Activated CD8-positive, alpha-beta memory T cell treated with anti-CD3 and anti-CD28 coated beads for 36 hours (primary cell): ENCODE results near the gene BRME1. TPM values are rescaled to one million over a fixed set of nuclear protein-coding genes. Genes with fewer than 3 reads are reported as not detected.
"Not testable (repeated sequence)": the region's sequence is repeated elsewhere in the genome, so short reads cannot be mapped to it uniquely, and the experiment has no call there.

Experiments
- CTCF ChIA-PET: fragments of 350-600 bp; sonication (Branson Sonifier 250); formaldehyde crosslinking; loops from one replicate; lab custom pipeline; 2021; ENCODE audit warnings: antibody characterized with exemption; lab: Charles Lee
- POLR2A ChIA-PET: fragments of 350-600 bp; sonication (Branson Sonifier 250); formaldehyde crosslinking; loops from one replicate; lab custom pipeline; 2021; ENCODE audit warnings: antibody characterized with exemption; lab: Charles Lee
- total RNA-seq, 2 experiments: library from RNA; stranded (reverse); gene quantifications; one replicate each; pipeline ENCODE4 v1.2.3, GENCODE V29; 2021

Gene BRME1
- total RNA-seq, 2 experiments from 2014 or later = 6.9 TPM

DNA sequence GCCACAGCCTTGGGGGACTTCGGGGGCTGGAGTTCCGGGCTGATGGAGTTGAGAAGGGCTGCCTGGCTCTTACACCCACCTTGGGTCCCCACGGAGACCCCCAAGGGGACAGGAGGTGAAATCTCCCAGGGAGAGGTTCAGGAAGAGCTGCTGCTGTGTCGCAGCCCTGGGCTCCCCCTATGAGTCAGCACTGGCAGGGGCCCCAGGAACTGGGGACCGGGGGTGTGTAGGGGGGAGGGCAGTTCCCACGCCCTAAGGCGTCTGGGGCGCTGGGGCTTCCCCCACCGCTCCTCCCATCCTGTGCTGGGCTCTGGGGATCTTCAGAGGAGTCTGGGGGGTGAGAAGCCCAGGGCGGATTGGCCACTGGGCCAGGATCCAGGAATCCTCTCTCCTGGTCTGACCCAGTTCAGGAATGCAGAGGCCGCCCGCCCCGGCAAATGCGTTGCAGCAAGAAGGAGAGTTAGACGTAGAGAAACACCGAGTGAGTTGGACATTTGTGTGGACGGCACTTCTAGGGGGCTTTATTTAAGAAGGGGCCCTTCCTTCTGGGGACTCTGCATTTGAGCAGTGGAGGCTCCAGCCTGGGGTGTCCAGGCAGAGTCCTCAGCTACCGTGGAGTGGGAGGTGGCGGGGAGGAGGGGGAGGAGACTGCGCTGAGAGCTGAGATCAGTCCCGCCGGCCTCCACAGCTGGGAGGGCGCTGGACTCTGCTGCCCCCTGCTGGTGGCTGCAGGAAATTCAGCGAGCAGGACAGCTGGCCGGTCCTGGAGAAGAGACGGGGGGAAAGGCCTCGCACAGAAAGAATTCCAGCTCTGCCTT, 44.0 kb downstream of the BRME1 start:
- ChIA-PET POLR2A (interaction anchor here (0.5 to 4.0 kb wide), 12 partner anchors 11 to 1969 kb away, joined by 3 to 54 read pairs (median 4); partner anchors contain the start of gene ZSWIM4), CTCF (interaction anchor here (0.5 to 8.6 kb wide), 21 partner anchors 9 to 249 kb away, joined by 3 to 103 read pairs (median 5); partner anchors contain the start of genes C19orf53, MISP3, MRI1 and ZSWIM4)

DNA sequence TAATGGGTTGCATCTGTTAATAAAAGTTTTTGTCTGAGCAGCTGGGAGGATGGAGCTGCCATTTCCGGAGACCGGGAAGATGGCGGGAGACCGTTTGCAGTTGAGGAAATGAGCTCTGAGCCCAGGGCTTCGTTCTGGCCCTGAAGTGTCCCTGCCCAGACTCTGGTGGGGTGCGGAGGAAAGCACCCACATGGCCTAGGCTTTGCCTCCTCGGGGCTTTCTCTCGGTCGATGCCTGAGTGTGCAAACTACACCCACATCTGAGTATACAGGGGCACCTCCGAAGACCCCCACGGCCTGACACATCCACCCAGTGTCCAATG, 44.6 kb downstream of the BRME1 start:
- ChIA-PET CTCF (interaction anchor here (1.2 to 8.6 kb wide), 11 partner anchors 11 to 211 kb away, joined by 3 to 103 read pairs (median 8); partner anchors contain the start of genes MISP3 and ZSWIM4), POLR2A (interaction anchor here (0.7 to 4.0 kb wide), 7 partner anchors 10 to 1439 kb away, joined by 3 to 54 read pairs (median 8); a partner anchor contains a TSS)

DNA sequence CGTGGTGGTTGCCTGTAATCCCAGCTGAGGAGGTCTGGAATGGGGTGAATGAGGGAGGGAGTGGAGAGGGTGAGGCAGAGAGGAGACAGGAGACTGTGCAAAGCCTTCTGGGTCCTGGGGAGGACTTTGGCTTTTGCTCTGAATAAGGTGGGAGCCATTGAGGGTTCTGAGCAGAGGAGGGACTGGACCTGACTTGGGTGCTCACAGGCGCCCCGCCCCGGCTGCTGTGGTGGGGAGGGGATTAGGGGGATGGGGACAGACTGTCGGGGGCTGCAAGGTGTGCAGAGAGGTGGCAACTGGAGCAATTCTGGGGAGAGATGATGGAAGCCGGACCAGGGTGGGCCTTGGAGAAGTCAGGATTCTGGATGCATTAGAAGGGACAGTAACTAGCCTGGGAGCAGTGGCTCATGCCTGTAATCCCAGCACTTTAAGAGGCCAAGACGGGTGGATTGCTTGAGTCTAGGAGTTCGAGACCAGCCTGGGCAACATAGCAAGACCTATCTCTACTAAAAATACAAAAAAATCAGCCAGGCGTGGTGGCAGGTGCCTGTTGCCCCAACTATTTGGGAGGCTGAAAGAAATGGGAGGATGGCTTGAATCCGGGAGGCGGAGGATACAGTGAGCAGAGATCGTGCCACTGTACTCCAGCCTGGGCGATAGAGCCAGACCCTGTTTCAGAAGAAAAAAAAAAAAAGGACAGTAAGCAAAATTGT, 45.1 kb downstream of the BRME1 start:
- POLR2A ChIA-PET = interaction anchor here (0.7 to 4.0 kb wide), 7 partner anchors 10 to 1440 kb away, joined by 3 to 54 read pairs (median 8); a partner anchor contains a TSS

DNA sequence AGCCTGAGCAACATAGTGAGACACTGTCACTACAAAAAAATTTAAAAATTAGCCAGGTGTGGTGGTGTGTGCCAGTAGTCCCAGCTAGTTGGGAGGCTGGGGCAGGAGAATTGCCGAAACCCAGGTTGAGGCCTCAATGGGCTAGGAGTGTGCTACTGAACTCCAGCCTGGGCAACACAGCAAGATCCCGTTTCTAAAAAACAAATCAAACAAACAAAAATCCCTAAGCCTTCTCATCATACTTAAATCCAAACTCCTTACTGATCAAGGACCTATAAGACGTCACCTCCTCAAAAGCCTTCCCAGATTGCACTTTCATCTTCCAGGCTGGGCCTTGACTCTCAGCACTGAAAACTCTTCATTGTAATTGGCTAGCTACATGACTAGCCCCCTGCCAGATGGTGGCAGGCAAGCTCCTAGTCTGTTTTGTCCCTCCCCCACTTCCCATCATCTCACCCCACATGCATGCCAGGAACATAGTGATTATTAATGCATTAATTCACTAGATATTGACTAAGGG, 46.5 kb downstream of the BRME1 start:
- ChIA-PET CTCF (interaction anchor here (4.0 to 8.6 kb wide), 2 partner anchors 9 to 74 kb away, joined by 25 to 103 read pairs; no protein-coding TSS in a partner anchor), POLR2A (interaction anchor here (0.6 to 0.9 kb wide), 2 partner anchors 9 to 94 kb away, joined by 3 to 6 read pairs; no protein-coding TSS in a partner anchor)

More for the DNA sequence above, 45.1 kb downstream of the BRME1 start:
- CTCF ChIA-PET = interaction anchor here (1.3 to 8.6 kb wide), 7 partner anchors 10 to 212 kb away, joined by 5 to 103 read pairs (median 16); partner anchors contain the start of gene MISP3

DNA sequence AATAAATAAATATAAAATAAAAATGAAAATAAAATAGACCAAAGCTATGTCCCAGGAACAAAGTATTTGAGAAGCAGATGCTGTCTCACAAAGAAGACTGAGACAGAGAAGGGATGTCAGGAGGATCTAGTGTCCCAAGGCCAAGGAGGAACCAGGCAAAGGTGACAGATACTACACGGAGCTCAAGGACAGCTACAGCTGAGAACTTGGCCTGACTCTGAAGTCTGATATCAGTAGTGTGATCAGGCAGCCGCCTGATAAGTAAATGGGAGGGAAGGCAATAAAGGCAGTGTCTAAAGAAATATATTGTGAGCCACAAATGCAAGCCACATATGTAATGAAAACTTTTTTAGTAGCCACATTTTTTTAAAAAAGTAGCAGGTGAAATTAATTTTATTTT, 49.4 kb downstream of the BRME1 start:
- ChIA-PET POLR2A (no interaction called here), CTCF (interaction anchor here (0.9 to 1.0 kb wide), 2 partner anchors 15 to 17 kb away, joined by 3 to 4 read pairs; no protein-coding TSS in a partner anchor)

DNA sequence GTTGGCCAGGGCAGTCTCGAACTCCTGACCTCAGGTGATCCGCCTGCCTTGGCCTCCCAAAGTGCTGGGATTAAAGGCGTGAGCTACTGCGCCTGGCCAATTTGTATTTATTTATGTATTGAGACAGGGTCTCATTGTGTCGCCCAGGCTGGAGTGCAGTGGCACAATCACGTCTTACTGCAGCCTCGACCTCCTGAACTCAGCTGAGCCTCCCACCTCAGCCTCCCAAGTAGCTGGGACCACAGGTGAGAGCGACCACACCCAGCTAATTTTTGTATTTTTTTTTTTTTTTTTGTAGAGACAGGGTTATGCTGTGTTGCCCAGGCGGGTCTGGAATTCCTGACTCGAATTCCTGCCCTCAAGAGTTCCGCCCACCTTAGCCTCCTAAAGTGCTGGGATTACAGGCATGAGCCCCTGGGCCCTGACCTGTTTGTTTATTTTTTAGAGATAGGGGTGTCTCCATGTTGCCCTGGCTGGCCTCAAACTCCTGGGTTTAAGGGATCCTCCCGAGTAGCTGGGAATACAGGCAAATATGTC, 53.7 kb downstream of the BRME1 start:
- CTCF ChIA-PET = interaction anchor here (1.5 to 4.1 kb wide), 2 partner anchors 9 to 64 kb away, joined by 3 to 25 read pairs; no protein-coding TSS in a partner anchor
- POLR2A ChIA-PET = not testable (repeated sequence)

DNA sequence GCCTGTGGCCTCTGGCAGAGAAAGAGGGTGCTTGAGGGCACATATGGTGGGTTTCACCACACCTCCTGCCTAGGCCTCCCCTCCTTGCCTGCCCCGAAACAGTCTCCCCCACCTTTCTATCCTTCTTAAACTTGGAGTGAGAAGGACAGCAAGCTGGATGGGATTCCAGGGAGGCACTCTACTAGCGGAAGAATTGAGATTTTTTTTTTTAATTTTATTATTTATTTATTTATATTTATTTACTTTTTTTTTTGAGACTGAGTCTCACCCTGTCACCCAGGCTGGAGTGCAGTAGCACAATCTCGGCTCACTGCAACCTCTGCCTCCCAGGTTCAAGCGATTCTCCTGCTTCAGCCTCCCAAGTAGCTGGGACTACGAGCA, 54.2 kb downstream of the BRME1 start:
- ChIA-PET POLR2A (interaction anchor here (0.6 to 6.4 kb wide), 3 partner anchors 10 to 223 kb away, joined by 3 to 74 read pairs (median 8); no protein-coding TSS in a partner anchor), CTCF (interaction anchor here (1.5 to 4.1 kb wide), 2 partner anchors 10 to 63 kb away, joined by 3 to 25 read pairs; no protein-coding TSS in a partner anchor)

DNA sequence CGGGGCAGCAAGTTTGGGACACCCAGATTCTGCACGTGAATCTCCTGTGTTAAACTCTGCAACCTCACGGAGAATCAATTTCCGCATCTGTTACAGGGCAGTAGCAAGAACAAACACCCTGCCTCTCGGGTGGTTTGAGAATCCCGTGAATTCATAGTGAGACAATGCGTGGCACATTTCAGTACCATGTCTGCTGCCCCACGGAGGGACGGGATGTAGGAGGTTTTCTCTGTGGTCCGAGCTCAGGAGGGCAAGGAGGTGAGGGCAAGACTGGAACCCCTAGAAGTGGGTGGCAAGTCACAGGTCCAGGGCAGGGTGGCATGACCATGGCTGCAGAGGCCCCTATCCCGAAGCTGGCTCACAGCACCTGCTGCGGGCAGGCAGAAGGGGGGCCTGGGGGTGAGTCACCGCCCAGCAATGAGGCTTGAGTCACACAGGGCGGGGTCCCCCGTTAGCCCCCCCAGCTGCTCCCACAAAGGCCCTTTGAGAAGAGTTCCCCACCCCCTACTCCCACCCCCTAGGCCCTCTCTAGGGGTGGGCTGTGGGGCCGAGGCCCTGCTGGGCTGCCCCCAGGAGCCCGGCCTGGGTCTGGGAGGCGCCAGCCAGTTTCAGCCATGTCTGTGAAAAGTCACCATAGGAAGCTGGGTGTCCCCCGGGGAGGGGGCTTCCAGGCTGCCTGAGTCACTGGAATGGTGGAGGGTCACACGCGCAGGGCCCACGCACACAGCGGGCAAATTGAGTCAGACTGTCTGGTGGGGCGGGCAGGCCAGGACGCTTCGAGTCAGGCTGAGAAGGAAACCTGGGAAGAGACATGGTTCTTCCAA, 54.8 kb downstream of the BRME1 start:
- POLR2A ChIA-PET = interaction anchor here (0.6 to 6.4 kb wide), 3 partner anchors 11 to 222 kb away, joined by 3 to 74 read pairs (median 8); no protein-coding TSS in a partner anchor
- CTCF ChIA-PET = interaction anchor here (0.7 to 4.1 kb wide), 2 partner anchors 10 to 223 kb away, joined by 4 to 25 read pairs; no protein-coding TSS in a partner anchor

DNA sequence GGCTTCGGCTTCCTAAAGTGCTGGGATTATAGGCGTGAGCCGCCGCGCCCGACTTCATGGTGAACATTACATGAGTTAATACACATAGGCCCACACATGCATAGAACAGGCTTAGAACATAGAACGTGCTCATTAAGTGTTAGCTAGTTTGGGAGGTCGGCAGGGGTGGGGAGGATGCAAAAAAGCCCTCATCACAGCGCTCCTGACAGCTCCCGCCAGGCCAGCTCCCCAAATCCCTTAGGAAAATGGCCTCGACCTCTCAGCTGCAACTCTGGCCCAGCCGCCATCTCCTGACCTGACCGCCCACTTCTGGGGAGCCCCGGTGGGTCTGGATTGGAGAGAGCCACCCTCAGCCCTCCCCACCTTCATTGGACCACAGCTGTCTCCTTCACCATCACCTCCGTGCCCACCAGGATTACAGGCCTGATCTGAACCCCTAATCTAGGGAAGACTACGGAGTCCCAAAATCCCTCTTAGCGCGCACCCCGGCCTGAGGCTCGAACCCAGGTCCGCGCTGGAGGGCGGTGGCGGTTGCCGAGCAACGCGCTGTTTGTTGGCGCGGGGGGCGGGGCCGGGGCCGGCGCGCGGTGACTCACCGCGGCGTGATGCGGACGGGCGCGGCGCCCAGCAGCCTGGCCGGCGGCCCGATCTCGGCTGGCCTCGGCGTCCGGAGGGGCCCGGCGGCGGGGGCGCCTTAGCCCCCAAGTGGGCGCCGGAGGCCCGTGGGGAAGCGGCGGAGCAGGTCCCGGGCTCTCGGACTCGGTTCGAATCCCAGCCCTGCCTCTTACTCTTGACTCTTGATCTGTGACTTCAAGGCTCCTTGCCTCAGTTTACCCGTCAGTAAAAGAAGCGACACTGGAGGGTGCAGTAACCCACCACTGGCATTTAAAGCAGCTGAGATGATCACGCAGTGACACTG, 55.7 kb downstream of the BRME1 start:
- POLR2A ChIA-PET = interaction anchor here (1.0 to 6.4 kb wide), 3 partner anchors 10 to 12 kb away, joined by 6 to 74 read pairs (median 8); no protein-coding TSS in a partner anchor

DNA sequence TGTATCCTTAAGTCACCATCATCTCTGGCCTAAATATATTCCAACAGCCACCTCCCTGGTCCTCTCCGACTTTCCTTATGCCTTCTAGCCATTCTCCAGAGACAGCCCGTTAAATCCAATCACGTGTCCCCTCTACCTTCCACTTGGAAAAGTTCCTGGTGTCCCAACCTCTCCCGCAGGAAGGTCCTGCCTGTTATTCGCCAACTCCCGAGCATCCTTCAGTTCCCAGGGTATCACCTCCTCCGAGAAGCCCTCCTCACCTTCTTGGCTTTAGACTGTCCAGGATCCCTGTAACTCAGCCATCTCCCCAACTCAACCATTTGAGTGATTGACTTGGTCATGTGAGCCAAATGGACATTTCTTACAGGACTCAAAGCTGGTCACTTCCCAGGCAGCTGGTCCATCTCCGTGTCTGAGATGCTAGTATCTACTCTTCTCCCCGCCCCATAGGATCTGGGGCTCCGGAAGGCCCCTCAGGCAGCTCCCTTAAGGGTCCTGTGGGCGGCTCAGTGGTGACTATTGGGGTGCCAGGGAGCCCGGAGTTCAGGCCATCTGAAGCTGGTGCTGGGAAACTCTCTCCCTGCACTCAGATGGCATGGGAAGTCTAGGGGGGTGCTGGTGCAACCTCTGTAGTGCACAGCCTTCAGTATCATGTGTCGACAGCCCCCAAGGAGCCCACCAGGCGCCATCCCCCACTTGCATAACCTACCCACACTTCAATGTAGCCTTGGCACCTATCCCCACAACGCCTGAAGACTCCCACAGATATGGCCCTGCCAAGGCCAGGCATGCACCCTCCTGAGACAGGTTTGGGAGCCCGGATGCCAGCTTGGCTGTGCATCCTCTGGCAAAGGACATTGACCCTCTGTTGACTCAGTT, 56.9 kb downstream of the BRME1 start:
- POLR2A ChIA-PET = interaction anchor here (6.4 kb wide), 1 partner anchor 11 kb away, joined by 74 read pairs; no protein-coding TSS in a partner anchor

More for the DNA sequence above, 55.7 kb downstream of the BRME1 start:
- CTCF ChIA-PET = interaction anchor here (0.7 to 4.1 kb wide), 3 partner anchors 11 to 224 kb away, joined by 3 to 25 read pairs (median 4); no protein-coding TSS in a partner anchor

DNA sequence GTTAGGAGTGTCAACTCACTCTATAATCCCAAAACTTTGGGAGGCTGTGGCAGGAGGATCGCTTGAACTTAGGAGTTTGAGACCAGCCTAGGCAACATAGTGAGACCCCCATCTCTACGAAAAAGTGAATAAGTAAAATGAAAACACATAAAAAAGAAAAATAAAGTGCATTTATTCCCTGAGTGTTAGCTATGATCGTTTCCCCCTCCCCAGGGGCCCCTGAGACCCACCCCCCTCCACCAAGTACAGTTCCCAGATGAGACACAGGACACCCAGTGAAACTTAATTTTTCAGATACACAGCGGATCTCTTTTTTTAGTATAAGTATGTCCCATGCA, 57.6 kb downstream of the BRME1 start:
- POLR2A ChIA-PET = interaction anchor here (0.6 to 6.4 kb wide), 2 partner anchors 10 to 175 kb away, joined by 6 to 74 read pairs; no protein-coding TSS in a partner anchor
- CTCF ChIA-PET = interaction anchor here (1.4 to 3.2 kb wide), 3 partner anchors 12 to 64 kb away, joined by 5 to 22 read pairs (median 14); no protein-coding TSS in a partner anchor

More for the DNA sequence above, 56.9 kb downstream of the BRME1 start:
- CTCF ChIA-PET = interaction anchor here (0.5 to 4.1 kb wide), 4 partner anchors 12 to 25 kb away, joined by 3 to 25 read pairs (median 12); no protein-coding TSS in a partner anchor

DNA sequence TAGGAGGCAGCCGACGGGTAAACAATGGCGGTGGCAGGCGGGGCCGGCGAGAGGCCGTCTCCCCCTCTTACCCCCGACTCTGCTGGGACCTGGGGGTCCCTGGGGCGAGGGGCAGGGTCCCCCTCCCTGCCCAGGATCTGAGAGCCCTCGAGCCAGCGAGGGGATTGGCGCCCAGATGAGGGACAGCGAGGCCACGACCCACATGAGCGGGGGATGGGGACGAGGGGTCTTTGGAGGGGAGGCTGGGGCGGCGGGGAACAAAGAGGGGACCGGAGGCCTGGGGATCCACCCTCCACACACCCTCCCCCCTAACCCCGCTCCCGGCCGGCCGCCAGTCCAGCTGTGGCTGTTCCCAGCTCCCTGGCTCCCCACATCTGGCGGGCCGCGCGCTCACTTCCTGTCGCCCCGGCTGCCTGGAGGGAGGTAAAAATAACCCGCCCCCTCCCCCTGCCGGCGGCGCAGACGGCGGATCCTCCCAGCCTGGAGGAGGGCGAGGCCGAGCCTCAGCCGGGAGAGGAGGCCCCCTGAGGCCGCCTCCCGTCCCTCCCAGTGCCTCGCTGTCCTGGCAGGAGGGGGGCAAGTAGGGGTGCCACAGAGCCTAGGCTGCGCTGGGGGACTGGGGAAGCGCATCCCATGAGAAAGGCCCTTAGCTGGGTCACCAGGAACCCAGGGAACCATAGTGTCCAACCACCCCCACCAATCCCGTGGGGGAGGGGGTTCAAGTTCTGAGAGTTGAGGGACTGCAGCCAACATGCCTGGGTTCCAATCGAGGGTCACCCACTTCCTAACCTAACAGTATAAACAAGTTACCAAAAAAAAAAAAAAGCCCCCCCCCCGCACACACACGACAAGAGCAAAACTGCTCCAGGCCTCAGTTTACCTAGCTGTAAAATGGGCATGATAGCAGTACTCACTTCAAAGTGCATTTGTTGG, 58.2 kb downstream of the BRME1 start:
- POLR2A ChIA-PET = interaction anchor here (0.6 to 6.4 kb wide), 4 partner anchors 9 to 175 kb away, joined by 3 to 74 read pairs (median 18); no protein-coding TSS in a partner anchor
- CTCF ChIA-PET = interaction anchor here (0.7 to 3.2 kb wide), 5 partner anchors 11 to 224 kb away, joined by 3 to 22 read pairs (median 6); partner anchors contain the start of gene MISP3

DNA sequence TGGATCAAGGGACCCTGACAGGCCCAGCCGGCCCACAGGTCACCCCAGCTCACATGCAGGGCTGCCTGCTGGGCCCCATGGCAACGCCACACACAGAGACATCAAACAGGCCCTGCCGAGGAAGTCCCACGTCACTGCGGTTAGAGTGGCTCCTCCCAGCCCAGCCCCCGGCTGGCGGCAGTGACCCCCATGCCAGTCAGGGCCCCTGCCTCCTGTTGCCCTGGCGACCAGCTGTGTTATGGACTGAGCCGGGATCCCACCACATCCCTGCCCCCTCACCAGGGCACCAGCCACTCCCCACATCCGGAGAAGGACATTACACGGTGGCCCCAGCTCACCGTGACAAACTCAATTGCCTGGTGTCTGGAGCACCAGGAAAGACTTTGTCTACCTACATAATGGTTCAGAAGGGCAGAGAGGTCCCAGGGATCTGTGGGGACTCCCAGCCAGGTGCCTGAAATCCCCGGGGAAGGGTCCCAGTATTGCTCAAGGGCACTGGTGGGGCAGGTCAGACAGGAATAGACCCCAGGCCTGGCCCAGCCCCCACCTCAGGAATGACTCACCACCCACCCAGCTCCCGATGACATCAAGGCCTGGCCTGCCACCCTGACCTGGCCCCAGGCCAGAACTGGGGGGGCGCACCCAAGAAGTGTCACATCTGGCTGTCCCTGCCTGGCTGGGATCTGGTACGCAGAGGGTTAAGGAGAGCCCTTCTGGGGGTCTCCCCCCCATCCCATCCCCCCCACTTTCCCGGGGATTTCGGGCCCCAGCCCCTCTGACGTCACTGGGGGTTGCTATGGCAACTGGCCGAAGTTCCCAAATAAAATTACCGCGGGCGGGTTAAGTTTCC, 59.1 kb downstream of the BRME1 start:
- POLR2A ChIA-PET = interaction anchor here (0.6 to 6.4 kb wide), 6 partner anchors 8 to 679 kb away, joined by 3 to 74 read pairs (median 3); partner anchors contain the start of gene ZSWIM4

More for the DNA sequence above, 59.1 kb downstream of the BRME1 start:
- CTCF ChIA-PET = interaction anchor here (0.7 to 3.2 kb wide), 9 partner anchors 10 to 227 kb away, joined by 3 to 22 read pairs (median 3); partner anchors contain the start of genes MISP3 and RFX1
